AG10803 (cell line): ENCODE measurements around the gene CATSPERZ.

Source experiments
- DNase-seq: peaks from one replicate; pipeline ENCODE4 v3.0.0; 2010; ENCODE audit warnings: low read depth
- H3K4me3 ChIP-seq: 2 replicates; pipeline ENCODE4 v1.5.1; 2011; ENCODE audit warnings: mild to moderate bottlenecking, low read length, control low read depth
- TF ChIP-seq, protein P1 (sequence below): conservative IDR thresholded peaks from 2 replicates; pipeline ENCODE4 v1.5.1; 2011; ENCODE audit warnings: mild to moderate bottlenecking, low read length, control low read depth, inconsistent platforms

The CATSPERZ gene

DNA sequence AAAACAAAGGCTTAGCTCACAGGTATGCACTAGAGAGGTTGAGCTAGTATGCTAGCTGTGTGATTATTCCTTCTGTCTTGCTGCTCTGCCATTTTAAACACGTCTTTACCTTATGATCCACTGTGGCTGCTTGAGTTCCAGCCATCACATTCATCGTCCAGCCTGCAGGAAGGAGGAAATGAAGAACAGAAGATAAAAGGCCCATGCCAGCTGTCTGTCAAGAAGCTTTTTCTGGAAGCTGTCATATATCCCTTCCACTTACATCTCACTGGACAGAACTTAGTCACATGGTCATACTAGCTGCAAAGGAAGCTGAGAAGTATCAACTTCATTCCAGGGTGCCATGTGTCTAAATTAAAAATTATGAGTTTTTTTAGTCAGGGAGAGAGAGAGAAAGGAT lies 27.2 kb downstream of the CATSPERZ start:
- no peak overlapping the region for H3K4me3 ChIP-seq
- DNase-seq, result no peak
- TF ChIP-seq, protein P1, sequence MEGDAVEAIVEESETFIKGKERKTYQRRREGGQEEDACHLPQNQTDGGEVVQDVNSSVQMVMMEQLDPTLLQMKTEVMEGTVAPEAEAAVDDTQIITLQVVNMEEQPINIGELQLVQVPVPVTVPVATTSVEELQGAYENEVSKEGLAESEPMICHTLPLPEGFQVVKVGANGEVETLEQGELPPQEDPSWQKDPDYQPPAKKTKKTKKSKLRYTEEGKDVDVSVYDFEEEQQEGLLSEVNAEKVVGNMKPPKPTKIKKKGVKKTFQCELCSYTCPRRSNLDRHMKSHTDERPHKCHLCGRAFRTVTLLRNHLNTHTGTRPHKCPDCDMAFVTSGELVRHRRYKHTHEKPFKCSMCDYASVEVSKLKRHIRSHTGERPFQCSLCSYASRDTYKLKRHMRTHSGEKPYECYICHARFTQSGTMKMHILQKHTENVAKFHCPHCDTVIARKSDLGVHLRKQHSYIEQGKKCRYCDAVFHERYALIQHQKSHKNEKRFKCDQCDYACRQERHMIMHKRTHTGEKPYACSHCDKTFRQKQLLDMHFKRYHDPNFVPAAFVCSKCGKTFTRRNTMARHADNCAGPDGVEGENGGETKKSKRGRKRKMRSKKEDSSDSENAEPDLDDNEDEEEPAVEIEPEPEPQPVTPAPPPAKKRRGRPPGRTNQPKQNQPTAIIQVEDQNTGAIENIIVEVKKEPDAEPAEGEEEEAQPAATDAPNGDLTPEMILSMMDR, result no peak

DNA sequence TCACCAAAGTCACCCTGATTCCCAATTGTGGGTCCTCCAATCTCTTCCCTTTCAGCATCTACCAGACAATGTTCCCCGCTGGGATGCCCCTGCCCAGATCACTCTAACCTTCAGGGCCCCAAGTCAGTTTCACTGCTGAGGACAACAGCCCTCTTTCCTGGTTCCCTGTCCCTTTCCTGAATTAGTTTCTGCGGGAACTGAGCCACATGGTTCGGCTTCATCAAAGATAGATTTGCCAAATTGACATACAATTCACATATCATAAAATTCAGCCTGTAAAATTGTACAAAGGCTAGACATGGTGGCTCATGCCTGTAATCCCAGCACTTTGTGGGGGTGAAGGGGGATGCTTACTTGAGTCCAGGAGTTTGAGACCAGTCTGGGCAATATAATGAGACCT lies 27.8 kb downstream of the CATSPERZ start:
- no peak for DNase-seq
- H3K4me3 ChIP-seq, result no peak overlapping the region
- TF ChIP-seq, protein P1, result no peak

DNA sequence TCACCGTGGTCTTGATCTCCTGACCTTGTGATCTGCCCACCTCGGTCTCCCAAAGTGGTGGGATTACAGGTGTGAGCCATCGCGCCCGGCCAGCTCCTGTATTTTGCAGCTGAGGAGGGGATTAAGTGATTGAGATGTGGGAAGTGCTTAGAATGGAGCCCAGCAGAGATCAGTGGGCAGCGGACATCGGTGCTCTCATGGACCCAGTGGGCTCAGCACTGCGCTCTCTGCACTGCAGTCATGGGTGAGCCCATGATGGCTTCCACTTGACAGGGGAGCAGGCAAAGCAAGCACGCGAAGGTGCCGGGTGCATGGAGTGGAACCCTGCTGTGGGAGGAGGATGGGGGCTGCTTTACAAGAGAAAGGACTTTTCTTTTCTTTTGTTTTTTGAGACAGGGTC lies 30.7 kb downstream of the CATSPERZ start:
- TF ChIP-seq, protein P1, result no peak
- DNase-seq, result no peak
- no peak overlapping the region for H3K4me3 ChIP-seq

DNA sequence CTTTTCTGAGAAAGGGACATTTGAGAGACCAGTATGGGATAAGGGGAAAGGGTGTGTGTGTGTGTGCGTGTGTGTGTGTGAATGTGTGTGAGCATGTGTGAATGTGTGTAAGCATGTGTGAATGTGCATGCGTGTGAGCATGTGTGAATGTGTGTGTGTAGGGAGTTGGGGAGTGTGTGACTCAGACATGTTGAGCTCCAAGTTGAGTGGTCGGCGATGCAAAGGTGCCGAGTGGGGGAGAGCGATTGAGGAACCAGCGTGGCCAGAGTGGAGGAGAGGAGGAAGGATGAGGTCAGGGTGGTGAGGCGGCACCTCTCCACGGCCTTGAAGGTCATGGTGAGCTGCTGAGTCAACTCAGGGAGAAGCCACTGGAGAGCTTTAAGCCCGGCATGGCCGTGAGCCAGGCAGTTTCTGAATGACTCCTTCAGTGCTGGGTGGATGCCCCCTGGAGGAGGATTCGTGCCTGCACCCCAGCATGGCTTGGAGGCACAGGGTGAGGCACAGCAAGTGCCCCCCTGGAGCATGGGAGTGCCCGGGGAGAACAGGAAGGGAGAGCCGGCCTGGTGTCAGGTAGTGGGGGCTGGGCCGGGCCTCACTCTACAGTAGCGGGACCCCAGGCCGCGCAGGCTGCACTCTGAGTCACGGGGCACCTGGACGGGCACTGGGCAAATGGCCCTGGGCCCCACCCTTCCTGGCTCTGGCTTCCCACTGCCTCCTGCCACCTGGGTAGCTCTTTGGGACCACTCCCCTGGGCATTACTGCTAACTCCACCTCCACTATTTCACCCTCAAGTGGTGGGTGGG lies 31.6 kb downstream of the CATSPERZ start:
- TF ChIP-seq, protein P1, result peak; percentile 64
- H3K4me3 ChIP-seq, result no peak overlapping the region
- DNase-seq, result peak; percentile 90

DNA sequence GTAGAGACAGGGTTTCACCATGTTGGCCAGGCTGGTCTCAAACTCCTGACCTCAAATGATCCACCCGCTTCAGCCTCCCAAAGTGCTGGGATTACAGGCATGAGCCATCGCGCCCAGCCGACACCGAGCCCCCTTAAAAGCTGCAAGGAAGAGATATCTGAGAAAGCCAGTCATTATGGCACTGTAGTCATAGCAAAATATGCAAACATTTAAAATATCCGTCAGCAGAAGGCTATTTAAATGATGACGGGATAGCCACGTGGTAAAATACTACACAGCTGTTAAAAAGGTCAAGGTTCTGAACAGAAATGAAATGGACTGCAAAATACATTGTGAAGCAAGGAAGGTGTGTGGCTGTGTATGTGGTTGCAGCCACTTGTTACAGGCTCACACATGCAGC lies 33.4 kb downstream of the CATSPERZ start:
- DNase-seq, result no peak
- no peak overlapping the region for H3K4me3 ChIP-seq
- TF ChIP-seq, protein P1, result no peak

DNA sequence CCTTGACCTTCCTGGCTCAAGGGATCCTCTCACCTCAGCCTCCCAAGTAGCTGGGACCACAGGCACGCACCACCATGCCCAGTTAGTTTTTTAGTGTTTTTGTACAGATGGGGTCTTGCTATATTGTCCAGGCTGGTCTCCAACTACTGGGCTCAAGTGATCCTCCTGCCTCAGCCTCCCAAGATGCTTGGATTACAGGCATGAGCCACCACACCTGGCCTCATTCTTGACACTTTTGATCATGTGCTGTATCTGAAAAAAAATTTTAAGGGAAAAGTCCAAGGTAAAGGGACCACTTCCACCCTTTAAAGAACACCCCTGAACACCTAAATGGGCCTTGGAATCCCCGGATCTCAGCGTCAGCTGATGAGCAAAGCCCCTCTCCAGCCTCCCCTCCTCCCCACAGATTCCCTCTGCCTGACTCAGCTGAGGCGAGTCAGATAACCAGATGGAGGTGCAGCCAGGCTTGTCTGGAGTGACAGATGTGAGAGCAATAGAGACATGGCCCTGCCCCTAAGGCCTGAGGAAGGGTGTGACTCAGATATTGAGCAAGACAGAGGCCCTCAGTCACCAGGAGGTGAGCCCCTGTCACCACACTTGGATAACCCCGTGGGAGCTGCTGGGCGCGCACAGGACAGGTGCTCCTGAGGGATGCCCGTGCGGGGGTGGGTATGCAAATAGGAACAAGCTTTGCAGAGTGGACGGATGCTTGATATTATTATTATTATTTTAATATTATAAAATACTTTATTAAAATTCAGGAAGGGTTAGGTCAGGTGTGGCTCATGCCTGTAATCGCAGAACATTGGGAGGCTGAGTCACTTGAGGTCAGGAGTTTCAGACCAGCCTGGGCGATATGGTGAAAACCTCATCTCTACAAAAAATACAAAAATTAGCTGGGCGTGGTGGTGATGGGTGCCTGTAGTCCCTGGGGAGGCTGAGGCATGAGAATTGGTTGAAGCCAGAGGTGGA lies 34.9 kb downstream of the CATSPERZ start:
- TF ChIP-seq, protein P1, result no peak
- no peak overlapping the region for H3K4me3 ChIP-seq
- peak; percentile 94 for DNase-seq
